Gastroesophageal sphincter (tissue), 3 donors: Measurements from ENCODE around the gene MAK.

Experiments
- EP300 ChIP-seq: sonication (generic); formaldehyde crosslinking; IDR thresholded peaks from one replicate; pipeline ENCODE4 v1.6.1; 2017; ENCODE audit warnings: antibody characterized with exemption, mild to moderate bottlenecking
- POLR2A ChIP-seq, 2 donors: fragments of 450-650 bp; IDR thresholded peaks; one replicate each; pipeline ENCODE4 v1.6.1; 2017; ENCODE audit warnings: antibody characterized with exemption in 2 of 2, mild to moderate bottlenecking in 2 of 2, moderate library complexity in 1 of 2
- TF ChIP-seq, protein P1 (sequence below), 4 experiments: fragments of 200-600 bp in 2 of 4; fragments of 450-650 bp in 2 of 4; sonication (generic) in 1 of 4; IDR thresholded peaks; one replicate each; pipeline ENCODE4 v1.5.1; 2017 to 2019; ENCODE audit warnings: antibody characterized with exemption in 4 of 4, mild to moderate bottlenecking in 2 of 4, moderate library complexity in 2 of 4

DNA sequence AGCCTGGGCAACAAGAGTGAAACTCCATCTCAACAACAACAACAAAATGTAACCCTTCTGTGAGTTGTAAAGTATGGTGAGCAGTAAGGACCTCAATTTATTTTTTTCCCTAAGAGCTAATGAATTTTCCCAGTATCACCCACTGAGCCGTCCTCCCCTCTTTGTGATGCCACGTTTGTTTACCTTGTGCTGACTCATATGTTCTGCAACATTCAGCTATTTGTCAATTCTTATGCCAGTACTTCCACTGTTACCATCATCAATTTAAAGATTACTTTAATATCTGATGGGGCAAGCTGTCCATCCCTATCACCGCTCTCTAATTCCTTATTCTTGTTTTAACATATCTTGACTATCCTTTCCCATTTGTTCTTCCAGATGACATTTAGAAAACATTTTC, 37.5 kb downstream of the MAK start:
- TF ChIP-seq, protein P1, sequence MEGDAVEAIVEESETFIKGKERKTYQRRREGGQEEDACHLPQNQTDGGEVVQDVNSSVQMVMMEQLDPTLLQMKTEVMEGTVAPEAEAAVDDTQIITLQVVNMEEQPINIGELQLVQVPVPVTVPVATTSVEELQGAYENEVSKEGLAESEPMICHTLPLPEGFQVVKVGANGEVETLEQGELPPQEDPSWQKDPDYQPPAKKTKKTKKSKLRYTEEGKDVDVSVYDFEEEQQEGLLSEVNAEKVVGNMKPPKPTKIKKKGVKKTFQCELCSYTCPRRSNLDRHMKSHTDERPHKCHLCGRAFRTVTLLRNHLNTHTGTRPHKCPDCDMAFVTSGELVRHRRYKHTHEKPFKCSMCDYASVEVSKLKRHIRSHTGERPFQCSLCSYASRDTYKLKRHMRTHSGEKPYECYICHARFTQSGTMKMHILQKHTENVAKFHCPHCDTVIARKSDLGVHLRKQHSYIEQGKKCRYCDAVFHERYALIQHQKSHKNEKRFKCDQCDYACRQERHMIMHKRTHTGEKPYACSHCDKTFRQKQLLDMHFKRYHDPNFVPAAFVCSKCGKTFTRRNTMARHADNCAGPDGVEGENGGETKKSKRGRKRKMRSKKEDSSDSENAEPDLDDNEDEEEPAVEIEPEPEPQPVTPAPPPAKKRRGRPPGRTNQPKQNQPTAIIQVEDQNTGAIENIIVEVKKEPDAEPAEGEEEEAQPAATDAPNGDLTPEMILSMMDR (IDR thresholded peaks at IDR 0.05) = no peak
- TF ChIP-seq POLR2A (IDR thresholded peaks at IDR 0.05) (no peak), EP300 (no peak)
